Amniotic stem cell (primary cell): ENCODE results near the gene LMAN2L.

Experiments
- DNase-seq: peaks from one replicate; lab custom pipeline; 2025; lab: John Stamatoyannopoulos, UW

The LMAN2L gene

DNA sequence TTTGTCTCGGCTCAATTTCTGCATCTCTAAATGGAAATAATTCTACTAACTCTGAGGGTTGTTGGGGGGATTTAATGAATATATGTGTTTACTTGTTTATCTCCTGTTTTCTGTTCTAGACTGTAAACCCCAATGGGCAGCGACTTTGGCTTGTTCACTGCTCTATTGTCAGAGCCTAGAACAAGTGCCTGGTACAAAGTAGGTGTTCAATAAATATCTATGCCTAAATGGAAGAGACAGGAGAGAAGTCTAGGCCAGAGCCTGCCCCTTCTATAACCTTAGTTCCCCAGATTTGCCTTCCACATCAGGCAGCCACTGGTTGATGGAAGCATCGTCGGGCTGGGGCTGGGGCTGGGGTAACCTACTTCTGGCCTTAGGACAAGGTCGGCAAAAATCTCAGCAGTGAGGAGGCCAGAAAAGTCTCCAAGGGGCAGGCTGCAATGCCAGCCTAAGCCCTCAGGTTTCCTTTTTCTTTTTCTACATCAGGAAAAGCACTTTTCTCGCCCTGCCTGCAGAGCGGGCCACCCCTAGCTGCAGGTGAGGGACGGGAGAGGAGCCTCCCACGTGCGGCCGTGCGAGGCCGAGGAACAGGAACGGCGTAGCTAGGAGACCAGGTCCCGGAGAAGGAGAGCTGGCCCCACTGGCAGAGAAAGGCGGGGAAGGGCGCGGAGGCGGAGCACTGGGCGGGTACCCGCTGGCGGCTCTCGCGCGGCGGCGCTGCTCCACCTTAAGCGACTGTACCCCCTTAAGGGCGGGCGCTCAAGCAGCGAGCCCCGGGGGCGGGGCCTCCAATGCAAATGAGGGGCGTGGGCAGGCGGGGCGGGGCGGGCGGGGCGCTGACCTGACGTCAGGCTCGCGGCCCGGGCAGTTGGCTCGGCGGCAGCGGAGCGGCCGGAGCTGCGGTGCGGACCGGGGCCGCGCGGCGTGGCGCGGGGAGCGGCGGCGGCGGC is 20.4 kb upstream of the LMAN2L start, which contains the start of gene CNNM4:
Gene CNNM4 (plus strand): TSS at position 867 of the 950 bp plus-strand sequence. CDS start 98 bp downstream, outside the sequence.
- DNase-seq = peak; percentile 89

DNA sequence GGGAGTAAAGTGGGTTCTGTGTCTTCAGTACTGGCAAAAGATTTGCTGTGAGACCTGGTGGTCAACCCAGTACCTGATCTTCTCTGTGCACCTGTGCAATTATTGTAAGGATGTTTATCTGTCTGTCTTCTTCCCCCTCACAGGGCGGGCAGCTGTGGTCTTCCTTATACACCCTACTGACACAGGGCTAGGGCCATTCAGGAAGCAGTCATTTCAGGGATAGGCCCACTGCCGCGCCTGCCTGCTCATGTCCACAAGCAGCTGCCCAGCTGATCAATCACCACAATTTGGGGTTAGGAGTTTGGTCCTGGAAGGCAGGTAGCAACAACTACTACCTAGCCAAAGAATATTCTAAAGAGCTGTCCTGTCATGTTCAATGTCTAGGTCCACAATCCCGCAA is 19.7 kb upstream of the LMAN2L start:
- no peak for DNase-seq

DNA sequence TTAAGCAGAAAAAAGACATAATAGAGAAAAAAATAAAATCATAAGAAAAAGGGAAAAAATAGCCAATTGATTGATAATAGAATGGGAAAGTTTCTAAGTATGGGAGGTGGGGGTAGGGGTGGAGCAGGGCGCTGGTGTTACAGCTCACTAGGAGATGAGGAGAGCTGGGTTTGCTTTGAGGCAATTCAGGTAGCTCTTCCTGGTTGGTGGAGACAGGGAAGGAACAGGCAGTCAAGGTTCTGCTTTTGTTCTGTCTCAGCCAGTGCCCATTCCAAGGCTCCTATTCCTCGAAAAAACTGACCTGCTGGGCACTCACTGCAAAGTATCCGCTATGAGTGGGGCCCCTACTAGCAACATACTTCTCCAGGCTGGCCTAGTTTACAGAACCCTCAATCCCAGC is 19.1 kb upstream of the LMAN2L start:
- no peak for DNase-seq

DNA sequence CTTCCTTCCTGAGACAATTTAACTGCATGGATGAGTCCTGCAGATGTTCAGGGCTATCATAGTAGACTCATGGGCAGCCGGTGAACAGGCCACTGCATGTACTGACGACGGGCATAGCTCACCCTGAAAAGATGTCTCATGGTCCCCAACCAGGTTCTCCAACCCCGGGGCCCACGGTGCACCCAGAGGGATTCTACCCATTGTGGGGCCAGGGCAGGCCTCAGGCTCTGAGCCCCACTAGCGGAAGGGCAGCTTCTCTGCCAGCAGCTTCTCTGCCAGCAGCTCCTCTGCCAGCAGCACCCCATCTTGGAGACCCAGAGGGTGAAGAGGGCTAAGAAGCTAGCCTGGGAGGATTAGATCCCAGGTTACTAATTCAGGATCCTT is 17.6 kb upstream of the LMAN2L start:
- DNase-seq = no peak

DNA sequence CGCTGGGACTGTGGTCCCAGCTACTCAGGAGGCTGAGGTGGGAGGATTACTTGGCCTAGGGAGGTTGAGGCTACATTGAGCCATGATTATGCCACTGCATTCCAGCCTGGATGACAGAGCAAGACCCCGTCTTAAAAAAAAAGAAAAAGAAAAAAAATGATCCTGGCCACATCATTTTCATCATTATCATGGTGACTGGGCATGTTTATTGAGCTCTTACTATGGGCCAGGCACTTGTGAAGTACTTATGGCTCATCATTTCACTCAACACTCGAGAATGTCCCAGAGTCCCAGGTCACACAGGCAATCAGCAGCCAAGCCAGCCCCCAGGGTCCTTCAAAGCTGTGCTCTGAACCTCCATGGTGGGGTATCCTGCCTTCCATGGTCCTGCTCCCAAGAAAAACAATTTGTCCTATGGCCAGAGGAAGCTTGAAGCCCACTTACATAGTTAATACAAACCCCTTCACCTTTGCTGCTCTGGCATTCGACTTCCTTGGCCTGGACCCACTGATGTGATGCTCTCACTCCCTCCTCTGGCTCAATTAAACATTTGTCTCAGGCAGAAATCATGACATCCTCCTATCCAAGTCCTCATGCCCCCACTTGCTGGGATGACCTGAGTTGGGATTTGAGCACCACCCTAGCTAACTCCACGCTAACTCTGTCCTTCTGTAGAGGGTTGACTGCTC is 17.1 kb upstream of the LMAN2L start:
- no peak for DNase-seq

DNA sequence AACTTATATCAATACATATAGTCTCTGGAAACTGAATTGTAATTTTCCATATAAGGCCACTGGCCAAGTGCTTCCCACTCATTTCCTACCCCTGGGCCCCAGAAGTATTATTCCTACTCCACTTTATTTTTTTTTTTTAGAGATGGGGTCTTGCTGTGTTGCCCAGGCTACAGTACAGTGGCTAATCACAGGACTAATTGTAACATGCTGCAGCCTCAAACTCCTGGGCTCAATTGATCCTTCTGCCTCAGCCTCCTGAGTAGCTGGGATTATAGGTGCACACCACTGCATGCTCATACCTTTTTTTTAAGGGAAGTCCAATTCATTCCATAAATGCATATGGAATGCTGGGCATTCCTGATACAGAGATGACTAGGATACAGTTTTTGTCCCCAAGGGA is 14.5 kb upstream of the LMAN2L start:
- no peak for DNase-seq

DNA sequence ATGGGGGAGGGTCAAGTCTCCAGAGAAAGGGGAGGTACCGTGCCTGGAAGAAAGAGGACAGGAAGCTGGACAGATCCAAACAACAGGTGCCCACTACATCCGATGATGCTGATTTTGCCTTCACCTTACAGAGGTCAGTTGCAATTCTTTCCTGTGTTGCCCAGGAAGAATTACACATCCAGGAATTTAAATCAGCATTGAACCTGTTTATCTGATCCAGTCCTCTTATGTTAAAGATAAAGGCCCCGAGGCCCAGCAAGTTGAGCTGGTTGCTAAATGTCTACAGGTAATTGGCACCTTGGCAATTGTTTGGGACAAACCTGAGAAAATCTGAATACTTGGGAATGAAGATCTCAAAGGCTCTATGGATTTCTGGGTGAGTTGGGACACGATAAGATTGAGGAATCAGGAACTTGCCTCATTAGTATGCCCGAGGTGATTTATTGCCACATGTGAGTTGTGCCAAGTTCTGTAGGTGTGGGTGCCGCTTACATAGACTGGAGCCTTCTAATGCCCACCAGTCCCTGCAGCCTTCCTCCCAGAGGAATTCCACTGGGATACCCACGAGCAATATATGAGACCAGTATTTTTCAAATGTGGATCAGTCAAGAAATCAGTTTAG is 13.9 kb upstream of the LMAN2L start:
- DNase-seq = no peak

DNA sequence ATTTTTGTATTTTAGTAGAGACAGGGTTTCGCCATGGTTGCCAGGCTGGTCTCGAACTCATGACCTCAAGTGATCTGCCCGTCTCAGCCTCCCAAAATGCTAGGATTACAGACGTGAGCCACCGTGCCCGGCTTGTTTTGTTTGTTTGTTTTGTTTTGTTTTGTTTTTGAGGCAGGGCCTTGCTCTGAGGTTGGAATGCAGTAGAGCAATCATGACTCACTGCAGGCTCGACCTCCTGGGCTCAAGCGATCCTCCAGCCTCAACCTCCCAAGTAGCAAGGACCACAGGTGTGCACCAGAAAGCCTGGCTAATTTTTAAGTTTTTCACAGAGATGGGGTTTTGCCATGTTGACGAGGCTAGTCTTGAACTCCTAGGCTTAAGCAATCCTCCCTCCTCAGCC is 11.9 kb upstream of the LMAN2L start:
- DNase-seq = no peak

DNA sequence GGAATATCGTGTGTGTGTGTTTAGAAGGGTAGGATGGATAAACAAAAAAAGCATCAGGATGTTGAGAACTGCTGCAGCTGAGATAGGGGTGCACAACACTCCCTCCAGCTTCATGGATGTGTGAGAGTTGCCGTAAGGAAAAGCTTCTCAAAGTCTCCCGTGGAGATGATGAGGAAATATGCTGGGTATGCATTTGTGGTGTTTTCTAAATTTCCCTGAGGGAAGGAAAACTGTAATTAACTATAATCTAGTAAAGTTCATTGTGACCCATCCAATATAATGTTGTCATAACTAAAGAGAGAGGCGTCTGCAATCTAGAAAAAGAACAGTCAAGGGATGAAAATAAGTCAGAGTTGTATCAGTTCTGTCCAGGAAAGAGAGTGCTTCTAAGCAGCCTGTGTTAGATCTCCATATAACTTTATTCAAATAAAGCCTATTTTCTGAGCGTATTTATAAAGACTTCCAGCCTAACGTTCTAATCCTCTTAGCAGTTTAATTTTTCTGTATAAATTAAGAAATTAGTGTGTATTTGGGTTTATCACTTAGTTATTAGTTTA is 7.3 kb upstream of the LMAN2L start:
- DNase-seq = no peak

DNA sequence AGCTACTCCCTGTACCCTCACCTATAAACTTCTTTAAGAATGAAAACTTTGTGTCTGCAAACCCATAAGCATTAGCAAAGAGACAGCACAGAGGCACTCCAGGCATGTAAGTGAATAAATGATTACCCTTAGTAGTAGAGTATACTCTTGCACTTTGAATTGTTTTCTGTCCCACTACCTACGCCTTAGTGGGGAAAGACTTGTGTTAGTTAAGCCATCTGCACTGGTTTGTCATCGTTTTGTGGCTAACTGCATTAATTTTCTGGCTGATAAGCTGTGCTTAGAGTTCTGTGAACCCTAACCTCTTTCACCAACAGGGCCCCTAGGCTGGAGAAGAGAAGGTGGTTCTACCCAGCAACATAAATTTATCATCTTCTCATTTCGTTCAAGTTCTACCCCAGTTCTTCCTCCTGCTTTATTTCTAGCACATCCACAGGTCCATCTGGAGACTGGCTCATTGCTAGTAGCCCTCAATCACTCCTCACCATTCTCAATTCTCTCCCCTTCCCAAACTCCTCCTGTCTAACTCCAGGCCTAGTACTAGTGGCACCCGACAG is 710 bp downstream of the LMAN2L start:
- DNase-seq = no peak

DNA sequence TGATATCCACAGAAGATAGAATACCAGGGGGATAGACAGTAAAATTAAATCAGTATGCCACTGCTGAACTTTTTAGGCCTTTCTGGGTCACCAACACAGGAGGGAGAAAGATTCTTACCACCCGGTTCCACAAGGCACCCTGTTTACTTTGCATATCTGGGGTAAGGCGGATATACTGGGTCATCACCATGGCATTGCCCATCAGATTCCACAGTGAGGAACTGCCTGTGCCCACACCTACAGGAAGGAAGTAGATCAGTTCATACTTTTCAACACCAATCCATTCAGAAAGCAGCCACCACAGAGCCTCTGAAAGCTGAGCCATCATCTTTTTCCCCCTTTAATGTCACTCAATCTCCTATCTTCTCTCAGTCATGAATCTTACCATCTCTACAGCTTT is 2.0 kb downstream of the LMAN2L start:
- no peak for DNase-seq

DNA sequence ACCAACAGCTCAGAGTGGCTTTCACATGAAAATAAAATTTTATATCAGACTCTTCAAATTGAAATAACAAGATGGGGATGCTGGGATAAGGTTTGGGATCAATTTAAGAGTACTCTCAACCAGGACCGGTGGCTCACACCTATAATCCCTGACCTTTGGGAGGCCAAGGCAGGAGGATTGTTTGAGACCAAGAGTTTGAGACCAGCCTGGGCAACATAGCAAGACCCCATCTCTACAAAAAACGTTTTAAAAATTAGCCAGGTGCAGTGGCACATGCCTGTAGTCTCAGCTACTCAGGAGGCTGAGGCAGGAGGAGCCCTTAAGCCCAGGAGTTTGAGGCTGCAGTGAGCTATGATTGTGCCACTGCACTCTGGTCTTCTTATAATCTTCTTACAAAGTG is 2.6 kb downstream of the LMAN2L start:
- DNase-seq = no peak

DNA sequence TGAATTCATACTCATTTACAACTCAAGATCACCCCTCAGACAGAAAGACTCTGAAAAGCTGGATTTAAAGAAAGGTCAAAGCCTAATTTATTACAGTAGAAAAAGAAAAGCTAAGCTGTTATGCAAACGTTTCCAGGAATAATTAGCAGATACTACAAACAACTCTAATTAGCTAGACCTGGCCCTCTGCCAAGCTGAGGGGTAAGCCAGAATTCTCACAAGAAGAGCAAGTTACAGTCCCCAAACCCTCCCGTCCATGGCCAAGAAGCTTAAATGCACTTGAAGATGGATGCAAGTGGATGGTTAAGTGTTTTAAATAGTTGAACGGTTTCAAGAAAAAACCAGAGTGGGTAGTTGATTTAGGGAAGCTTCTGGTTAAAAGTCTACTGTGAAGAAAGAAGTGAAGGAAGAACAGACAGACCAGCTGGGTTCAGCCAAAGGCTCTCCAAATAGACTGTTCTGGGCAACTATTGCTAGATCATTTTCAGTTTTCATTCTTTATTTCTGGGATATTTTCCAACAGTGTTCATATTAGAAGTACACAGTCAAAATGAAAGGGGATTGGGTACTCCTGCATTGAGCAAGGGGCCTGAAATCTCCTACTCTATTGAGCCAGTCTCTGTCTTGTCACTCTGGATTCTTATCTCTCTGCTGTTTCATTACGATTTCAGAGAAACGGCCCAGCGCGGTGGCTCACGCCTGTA is 4.8 kb downstream of the LMAN2L start:
- no peak for DNase-seq

DNA sequence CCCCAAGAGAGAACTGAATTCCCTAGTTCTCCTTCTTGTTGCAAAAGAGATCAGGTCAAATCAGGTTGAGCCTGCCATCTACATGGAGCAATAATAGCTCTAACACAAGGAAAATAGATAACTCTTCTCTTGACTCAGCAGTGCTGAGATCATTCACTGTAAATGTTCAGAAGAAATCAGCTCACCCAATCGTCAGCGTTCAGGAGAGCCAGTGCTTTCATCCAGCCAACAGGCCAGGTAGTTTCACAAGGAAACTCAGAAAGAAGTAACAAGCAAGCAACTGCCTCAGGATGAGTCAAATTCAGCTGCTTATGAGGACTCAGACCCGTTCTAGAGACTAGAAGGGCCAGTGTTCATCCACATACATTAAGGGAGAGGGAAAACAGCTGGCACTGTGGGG is 5.9 kb downstream of the LMAN2L start:
- DNase-seq = no peak

DNA sequence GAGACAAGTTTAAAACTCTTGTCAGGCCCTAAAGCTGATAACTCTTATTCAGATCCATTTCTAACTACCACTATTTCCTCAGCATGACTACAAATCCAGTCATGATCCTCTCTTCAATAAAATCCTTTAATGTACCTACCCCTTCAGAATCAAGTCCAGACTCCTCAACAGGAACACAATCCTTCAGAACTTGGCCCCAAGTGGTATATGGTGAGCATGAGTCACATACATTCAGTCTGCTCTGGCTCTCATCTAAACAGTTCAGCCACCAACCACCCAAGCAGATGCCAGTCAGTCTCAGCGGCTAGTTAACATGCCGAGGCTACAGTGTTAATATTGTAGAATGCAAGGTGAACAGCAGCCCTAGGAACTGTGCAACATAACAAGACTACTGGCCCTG is 9.7 kb downstream of the LMAN2L start:
- DNase-seq = no peak

DNA sequence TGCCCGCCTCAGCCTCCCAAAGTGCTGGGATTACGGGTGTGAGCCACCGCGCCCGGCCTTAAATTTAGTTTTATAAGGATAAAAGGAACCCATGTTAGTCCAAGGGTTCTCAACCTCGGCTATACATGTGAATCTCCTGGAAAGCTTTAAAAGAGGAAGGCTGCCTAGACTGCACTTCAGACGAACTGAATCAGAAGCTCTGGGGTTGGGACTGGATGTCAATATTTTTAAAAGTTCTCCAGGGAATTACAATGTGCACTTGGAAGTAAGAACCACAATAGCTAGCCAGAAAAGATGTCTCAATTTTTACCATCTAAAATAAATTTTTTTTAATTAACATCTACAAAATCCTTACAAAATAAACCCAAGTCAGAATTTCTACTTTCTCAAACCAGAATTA is 10.1 kb downstream of the LMAN2L start:
- no peak for DNase-seq

DNA sequence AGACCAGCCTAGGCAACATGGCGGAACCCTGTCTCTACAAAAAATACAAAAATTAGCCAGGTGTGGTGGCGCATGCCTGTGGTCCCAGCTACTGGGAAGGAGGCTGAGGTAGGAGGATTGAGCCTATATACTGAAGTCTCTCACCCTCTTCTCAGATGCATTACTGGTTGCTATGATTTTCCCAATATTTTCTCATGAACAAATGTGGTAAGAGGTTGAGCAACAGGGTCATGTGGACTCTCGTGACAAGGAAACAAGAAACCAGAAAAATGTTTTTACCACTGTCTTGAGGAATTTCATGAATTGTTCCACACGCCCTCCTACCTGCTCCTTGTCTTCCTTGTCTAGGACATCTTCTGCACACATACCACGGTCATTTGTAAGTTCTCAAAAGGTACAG is 12.4 kb downstream of the LMAN2L start:
- DNase-seq = no peak

DNA sequence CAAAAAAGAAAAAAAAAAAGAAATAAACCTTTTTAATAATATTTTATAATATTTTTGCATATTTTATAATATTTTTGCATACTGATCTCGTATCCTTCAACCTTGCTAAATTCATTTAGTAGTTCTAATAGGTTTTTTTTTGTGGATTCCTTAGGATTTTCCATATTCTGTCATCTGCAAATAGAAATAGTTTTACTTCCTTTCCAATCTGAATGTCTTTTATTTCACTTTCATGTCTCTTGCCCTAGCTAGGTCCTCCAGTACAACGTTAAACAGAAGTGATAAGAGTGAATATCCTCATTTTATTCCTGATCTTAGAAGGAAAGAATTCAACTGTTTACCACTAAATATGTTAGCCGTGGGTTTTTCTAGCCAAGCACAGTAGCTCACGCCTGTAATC is 13.7 kb downstream of the LMAN2L start:
- DNase-seq = no peak

DNA sequence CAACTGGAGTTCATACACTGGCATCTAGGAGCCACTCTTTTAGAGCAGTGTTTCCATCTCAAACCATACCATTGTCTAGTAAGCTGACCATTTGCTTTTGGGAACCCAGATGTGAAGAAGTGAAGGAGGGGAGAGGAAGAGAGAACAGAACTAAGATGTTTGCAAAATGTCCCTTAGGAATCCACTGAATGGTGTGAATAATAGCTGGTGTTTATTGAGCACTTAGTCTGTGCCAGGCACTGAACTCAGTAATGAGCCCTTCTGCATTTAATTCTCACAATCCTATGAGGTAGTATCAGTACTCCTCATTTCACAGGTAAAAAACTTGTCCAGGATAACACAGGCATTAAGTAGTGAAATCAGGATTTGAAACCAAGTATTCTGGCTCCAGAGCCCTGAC is 23.5 kb downstream of the LMAN2L start:
- DNase-seq = no peak

DNA sequence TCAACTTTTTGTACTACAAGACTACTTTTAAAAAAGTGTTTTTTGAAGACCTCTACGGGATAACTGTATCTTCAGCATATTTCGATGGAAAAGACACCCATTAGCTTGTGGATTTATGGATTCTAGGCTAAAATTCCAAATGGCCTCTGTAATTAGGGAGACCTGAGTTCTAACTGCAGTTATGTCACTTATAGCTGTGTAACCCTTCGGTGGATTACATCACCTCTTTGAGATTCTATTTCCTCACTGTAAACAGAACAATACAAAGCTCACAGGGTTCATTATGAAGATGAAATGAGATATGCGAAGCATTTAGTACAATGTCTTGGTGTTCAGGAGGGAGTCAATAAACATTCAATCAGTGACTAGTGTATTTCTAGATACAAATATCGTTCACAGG is 24.2 kb downstream of the LMAN2L start:
- DNase-seq = no peak

DNA sequence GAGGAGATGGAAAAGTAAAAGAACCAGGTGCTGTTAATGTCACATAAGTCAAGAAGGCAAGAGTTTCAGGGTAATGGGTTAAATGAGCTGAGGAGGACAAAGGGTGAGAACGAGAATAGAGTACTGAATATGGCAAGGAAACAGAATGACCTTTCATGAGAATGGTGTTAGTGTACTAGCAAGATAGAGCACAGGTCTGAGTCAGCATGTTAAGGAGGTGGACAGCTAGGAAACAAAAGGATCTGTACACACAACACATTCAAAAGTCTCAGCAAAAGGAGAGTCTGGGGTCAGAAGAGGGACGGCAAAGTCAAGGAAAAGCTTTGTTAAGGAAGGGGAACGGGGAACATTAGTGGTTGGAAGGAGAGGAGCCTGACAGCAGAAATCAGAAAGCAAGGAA is 28.9 kb downstream of the LMAN2L start:
- no peak for DNase-seq
